ENCODE measurements around the gene C19orf73.

- no peak for TF ChIP-seq CTCF (IDR thresholded peaks at IDR 0.05)
- TF ChIP-seq POLR2A (IDR thresholded peaks at IDR 0.05) = no peak
These were observed 36.3 kb upstream of the C19orf73 start, which contains the start of gene HRC for GRCh38 chr19:49155005-49155819.

All from prostate gland (tissue), 2 donors.